ENCODE measurements around the gene TM7SF2. TPM values are rescaled to one million over a fixed set of nuclear protein-coding genes. Genes with fewer than 3 reads are reported as not detected.

Gene TM7SF2
- total and polyA plus RNA-seq, 2 of the 8 experiments (the other 6 are each of a cell fraction or from before 2014, with no cell fraction given): 40.1 to 96.0 TPM

DNA sequence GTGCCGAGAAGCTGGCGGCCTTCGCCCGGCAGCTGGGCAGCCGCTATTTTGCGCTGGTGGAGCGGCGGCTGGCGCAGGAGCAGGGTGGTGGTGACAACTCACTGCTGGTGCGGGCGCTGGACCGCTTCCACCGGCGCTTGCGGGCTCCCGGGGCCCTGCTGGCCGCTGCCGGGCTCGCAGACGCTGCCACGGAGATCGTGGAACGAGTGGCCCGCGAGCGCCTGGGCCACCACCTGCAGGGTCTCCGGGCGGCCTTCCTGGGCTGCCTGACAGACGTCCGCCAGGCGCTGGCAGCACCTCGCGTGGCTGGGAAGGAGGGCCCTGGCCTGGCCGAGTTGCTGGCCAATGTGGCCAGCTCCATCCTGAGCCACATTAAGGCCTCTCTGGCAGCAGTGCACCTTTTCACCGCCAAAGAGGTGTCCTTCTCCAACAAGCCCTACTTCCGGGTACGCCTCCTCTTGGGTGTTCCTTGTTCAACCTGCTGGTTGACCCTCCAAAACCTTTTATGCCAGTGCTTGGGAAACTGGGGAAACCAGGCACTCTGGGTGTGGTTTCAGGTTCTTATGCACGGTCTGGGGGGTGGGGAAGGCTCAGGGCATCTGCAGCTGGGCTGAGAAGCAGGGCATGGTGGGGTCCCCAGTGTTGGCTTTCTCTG lies 3.1 kb upstream of the TM7SF2 start (continued):
- TF ChIP-seq SIN3A (conservative IDR thresholded peaks at IDR 0.05 in 1 of 2, IDR thresholded peaks at IDR 0.05 in 1 of 2; ENCODE audit: low read depth in 1 of 2, low read length in 2 of 2) (no peak), HDAC2 (IDR thresholded peaks at IDR 0.05; ENCODE audit: borderline replicate concordance in 1 of 2, low read depth in 2 of 2, low read length in 2 of 2) (no peak), HDAC6 (IDR thresholded peaks at IDR 0.05; ENCODE audit: low read depth, low read length) (no peak), JUN (IDR thresholded peaks at IDR 0.05; ENCODE audit: low read depth, low read length) (no peak), EZH2 (IDR thresholded peaks at IDR 0.05; ENCODE audit: low read depth, low read length, severe bottlenecking) (no peak), NRF1 (IDR thresholded peaks at IDR 0.05; ENCODE audit: low read depth, low read length) (no peak), TAF1 (IDR thresholded peaks at IDR 0.05; ENCODE audit: low read depth, low read length) (no peak), SIRT6 (IDR thresholded peaks at IDR 0.05; ENCODE audit: low read length) (no peak)
- TF ChIP-seq, protein P1, sequence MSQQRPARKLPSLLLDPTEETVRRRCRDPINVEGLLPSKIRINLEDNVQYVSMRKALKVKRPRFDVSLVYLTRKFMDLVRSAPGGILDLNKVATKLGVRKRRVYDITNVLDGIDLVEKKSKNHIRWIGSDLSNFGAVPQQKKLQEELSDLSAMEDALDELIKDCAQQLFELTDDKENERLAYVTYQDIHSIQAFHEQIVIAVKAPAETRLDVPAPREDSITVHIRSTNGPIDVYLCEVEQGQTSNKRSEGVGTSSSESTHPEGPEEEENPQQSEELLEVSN (IDR thresholded peaks at IDR 0.05): no peak
- TF ChIP-seq, protein P2, sequence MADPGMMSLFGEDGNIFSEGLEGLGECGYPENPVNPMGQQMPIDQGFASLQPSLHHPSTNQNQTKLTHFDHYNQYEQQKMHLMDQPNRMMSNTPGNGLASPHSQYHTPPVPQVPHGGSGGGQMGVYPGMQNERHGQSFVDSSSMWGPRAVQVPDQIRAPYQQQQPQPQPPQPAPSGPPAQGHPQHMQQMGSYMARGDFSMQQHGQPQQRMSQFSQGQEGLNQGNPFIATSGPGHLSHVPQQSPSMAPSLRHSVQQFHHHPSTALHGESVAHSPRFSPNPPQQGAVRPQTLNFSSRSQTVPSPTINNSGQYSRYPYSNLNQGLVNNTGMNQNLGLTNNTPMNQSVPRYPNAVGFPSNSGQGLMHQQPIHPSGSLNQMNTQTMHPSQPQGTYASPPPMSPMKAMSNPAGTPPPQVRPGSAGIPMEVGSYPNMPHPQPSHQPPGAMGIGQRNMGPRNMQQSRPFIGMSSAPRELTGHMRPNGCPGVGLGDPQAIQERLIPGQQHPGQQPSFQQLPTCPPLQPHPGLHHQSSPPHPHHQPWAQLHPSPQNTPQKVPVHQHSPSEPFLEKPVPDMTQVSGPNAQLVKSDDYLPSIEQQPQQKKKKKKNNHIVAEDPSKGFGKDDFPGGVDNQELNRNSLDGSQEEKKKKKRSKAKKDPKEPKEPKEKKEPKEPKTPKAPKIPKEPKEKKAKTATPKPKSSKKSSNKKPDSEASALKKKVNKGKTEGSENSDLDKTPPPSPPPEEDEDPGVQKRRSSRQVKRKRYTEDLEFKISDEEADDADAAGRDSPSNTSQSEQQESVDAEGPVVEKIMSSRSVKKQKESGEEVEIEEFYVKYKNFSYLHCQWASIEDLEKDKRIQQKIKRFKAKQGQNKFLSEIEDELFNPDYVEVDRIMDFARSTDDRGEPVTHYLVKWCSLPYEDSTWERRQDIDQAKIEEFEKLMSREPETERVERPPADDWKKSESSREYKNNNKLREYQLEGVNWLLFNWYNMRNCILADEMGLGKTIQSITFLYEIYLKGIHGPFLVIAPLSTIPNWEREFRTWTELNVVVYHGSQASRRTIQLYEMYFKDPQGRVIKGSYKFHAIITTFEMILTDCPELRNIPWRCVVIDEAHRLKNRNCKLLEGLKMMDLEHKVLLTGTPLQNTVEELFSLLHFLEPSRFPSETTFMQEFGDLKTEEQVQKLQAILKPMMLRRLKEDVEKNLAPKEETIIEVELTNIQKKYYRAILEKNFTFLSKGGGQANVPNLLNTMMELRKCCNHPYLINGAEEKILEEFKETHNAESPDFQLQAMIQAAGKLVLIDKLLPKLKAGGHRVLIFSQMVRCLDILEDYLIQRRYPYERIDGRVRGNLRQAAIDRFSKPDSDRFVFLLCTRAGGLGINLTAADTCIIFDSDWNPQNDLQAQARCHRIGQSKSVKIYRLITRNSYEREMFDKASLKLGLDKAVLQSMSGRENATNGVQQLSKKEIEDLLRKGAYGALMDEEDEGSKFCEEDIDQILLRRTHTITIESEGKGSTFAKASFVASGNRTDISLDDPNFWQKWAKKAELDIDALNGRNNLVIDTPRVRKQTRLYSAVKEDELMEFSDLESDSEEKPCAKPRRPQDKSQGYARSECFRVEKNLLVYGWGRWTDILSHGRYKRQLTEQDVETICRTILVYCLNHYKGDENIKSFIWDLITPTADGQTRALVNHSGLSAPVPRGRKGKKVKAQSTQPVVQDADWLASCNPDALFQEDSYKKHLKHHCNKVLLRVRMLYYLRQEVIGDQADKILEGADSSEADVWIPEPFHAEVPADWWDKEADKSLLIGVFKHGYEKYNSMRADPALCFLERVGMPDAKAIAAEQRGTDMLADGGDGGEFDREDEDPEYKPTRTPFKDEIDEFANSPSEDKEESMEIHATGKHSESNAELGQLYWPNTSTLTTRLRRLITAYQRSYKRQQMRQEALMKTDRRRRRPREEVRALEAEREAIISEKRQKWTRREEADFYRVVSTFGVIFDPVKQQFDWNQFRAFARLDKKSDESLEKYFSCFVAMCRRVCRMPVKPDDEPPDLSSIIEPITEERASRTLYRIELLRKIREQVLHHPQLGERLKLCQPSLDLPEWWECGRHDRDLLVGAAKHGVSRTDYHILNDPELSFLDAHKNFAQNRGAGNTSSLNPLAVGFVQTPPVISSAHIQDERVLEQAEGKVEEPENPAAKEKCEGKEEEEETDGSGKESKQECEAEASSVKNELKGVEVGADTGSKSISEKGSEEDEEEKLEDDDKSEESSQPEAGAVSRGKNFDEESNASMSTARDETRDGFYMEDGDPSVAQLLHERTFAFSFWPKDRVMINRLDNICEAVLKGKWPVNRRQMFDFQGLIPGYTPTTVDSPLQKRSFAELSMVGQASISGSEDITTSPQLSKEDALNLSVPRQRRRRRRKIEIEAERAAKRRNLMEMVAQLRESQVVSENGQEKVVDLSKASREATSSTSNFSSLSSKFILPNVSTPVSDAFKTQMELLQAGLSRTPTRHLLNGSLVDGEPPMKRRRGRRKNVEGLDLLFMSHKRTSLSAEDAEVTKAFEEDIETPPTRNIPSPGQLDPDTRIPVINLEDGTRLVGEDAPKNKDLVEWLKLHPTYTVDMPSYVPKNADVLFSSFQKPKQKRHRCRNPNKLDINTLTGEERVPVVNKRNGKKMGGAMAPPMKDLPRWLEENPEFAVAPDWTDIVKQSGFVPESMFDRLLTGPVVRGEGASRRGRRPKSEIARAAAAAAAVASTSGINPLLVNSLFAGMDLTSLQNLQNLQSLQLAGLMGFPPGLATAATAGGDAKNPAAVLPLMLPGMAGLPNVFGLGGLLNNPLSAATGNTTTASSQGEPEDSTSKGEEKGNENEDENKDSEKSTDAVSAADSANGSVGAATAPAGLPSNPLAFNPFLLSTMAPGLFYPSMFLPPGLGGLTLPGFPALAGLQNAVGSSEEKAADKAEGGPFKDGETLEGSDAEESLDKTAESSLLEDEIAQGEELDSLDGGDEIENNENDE (IDR thresholded peaks at IDR 0.05; ENCODE audit: insufficient replicate concordance, low read length): no peak
